VCaP (cell line): ENCODE data around the gene PRKG1.

Source experiments
- H3K27ac ChIP-seq: fragments of 450-650 bp; 2 replicates; pipeline ENCODE4 v1.5.1; 2017
- CTCF ChIP-seq: fragments of 450-650 bp; conservative IDR thresholded peaks from 2 replicates; pipeline ENCODE4 v1.5.1; 2017; ENCODE audit warnings: mild to moderate bottlenecking, moderate library complexity

PRKG1 gene

GRCh38 chr10:51501396-51501795 lies 427.1 kb downstream of the PRKG1 start:
- no peak for TF ChIP-seq CTCF

GRCh38 chr10:51502124-51502523 lies 427.8 kb downstream of the PRKG1 start:
- TF ChIP-seq CTCF: no peak
- no peak overlapping the region for H3K27ac ChIP-seq

More at GRCh38 chr10:51501396-51501795, 427.1 kb downstream of the PRKG1 start:
- no peak overlapping the region for H3K27ac ChIP-seq

GRCh38 chr10:51503378-51503777 lies 429.1 kb downstream of the PRKG1 start:
- H3K27ac ChIP-seq: no peak overlapping the region
- TF ChIP-seq CTCF: no peak

- no peak for TF ChIP-seq CTCF
- H3K27ac ChIP-seq: no peak overlapping the region
Measured at GRCh38 chr10:51507476-51507875, 433.2 kb downstream of the PRKG1 start.

- TF ChIP-seq CTCF: no peak
- H3K27ac ChIP-seq: no peak overlapping the region
Measured at GRCh38 chr10:51508156-51508555, 433.9 kb downstream of the PRKG1 start.

- TF ChIP-seq CTCF: no peak
- no peak overlapping the region for H3K27ac ChIP-seq
Measured at GRCh38 chr10:51510231-51510630, 435.9 kb downstream of the PRKG1 start.

- H3K27ac ChIP-seq: no peak overlapping the region
- no peak for TF ChIP-seq CTCF
Measured at GRCh38 chr10:51521605-51522004, 447.3 kb downstream of the PRKG1 start.

GRCh38 chr10:51522858-51523257 lies 448.6 kb downstream of the PRKG1 start:
- no peak for TF ChIP-seq CTCF
- no peak overlapping the region for H3K27ac ChIP-seq
